Measurements from ENCODE around the gene PRDM16.

GRCh38 chr1:3289502-3289901 lies 220.5 kb downstream of the PRDM16 start:
- TF ChIP-seq CTCF (IDR thresholded peaks at IDR 0.05; ENCODE audit: low read length) = no peak
- no peak for TF ChIP-seq EZH2 (IDR thresholded peaks at IDR 0.05; ENCODE audit: borderline replicate concordance, low read length)

Measured in OCI-LY1 (cell line).